ENCODE measurements around the gene PARD3B. TPM values are rescaled to one million over a fixed set of nuclear protein-coding genes. Genes with fewer than 3 reads are reported as not detected.

PARD3B gene
- total RNA-seq, 4 donors from 2014 or later: 21.8 to 85.6 (median 36.1) TPM

GRCh38 chr2:204795156-204795555 is 249.9 kb downstream of the PARD3B start:
- intact Hi-C loops (cut with DNase I; ENCODE audit: low total_unique reads): no loop called here
- no peak overlapping the region for H3K4me3 ChIP-seq
- H3K36me3 ChIP-seq: no peaks in the 10 kb centered on the region
- no peaks in the 10 kb centered on the region for H3K4me1 ChIP-seq
- H3K27me3 ChIP-seq: no peaks in the 10 kb centered on the region
- H3K27ac ChIP-seq: no peak overlapping the region
- H3K9me3 ChIP-seq: no peaks in the 10 kb centered on the region
- no peak for TF ChIP-seq POLR2A (IDR thresholded peaks at IDR 0.05)
- TF ChIP-seq, protein P1, sequence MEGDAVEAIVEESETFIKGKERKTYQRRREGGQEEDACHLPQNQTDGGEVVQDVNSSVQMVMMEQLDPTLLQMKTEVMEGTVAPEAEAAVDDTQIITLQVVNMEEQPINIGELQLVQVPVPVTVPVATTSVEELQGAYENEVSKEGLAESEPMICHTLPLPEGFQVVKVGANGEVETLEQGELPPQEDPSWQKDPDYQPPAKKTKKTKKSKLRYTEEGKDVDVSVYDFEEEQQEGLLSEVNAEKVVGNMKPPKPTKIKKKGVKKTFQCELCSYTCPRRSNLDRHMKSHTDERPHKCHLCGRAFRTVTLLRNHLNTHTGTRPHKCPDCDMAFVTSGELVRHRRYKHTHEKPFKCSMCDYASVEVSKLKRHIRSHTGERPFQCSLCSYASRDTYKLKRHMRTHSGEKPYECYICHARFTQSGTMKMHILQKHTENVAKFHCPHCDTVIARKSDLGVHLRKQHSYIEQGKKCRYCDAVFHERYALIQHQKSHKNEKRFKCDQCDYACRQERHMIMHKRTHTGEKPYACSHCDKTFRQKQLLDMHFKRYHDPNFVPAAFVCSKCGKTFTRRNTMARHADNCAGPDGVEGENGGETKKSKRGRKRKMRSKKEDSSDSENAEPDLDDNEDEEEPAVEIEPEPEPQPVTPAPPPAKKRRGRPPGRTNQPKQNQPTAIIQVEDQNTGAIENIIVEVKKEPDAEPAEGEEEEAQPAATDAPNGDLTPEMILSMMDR (IDR thresholded peaks at IDR 0.05): no peak
- no peak for DNase-seq

- TF ChIP-seq, protein P1 (IDR thresholded peaks at IDR 0.05): no peak
- no peak for TF ChIP-seq POLR2A (IDR thresholded peaks at IDR 0.05)
- Histone ChIP-seq H3K27me3 (no peaks in the 10 kb centered on the region), H3K4me1 (no peaks in the 10 kb centered on the region), H3K9me3 (no peaks in the 10 kb centered on the region), H3K27ac (no peak overlapping the region), H3K4me3 (no peak overlapping the region), H3K36me3 (no peaks in the 10 kb centered on the region)
- no peak for DNase-seq
- intact Hi-C loops (cut with DNase I; ENCODE audit: low total_unique reads): no loop called here
Observed at GRCh38 chr2:204796581-204796980, 251.3 kb downstream of the PARD3B start.

DNA sequence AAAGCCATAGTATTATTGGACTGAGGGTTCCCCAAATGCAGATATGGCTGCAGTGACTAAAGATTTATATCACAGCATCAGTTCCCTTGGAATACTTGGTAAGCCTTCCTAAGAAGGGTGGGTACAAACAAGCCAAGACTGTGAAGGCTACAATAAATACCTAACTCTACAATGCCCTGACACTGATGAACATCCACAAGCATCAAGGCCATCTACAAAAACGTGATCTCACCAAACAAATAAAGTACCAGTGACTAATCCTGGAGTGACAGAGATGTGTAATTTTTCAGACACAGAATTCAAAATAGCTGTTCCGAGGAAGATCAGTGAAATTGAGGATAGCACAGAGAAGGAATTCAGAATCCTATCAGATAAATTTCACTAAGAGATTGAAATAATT is 254.5 kb downstream of the PARD3B start:
- H3K4me3 ChIP-seq: no peak overlapping the region
- no peaks in the 10 kb centered on the region for H3K9me3 ChIP-seq
- H3K27me3 ChIP-seq: no peaks in the 10 kb centered on the region
- intact Hi-C loops (cut with DNase I; ENCODE audit: low total_unique reads): no loop called here
- H3K36me3 ChIP-seq: no peaks in the 10 kb centered on the region
- TF ChIP-seq, protein P1 (IDR thresholded peaks at IDR 0.05): no peak
- no peak for TF ChIP-seq POLR2A (IDR thresholded peaks at IDR 0.05)
- no peaks in the 10 kb centered on the region for H3K4me1 ChIP-seq
- H3K27ac ChIP-seq: no peak overlapping the region
- DNase-seq: no peak

DNA sequence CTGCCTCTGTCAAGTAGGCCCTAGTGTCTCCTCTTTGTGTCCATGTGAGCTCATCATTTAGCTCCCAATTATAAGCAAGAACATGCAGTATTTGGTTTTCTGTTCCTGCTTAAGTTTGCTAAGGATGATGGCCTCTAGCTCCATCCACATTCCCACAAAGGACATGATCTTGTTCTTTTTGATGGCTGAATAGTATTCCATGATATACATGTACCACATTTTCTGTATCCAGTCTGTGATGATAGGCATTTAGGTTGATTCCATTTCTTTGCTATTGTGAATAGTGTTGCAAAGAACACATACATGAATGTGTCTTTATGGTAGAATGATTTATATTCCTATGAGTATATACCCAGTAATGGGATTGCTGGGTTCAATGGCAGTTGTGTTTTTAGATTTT is 263.2 kb downstream of the PARD3B start:
- Histone ChIP-seq H3K27ac (no peak overlapping the region), H3K4me3 (no peak overlapping the region), H3K4me1 (no peaks in the 10 kb centered on the region), H3K27me3 (no peaks in the 10 kb centered on the region), H3K36me3 (no peaks in the 10 kb centered on the region), H3K9me3 (peaks cover 0 to 16% of the 10 kb centered on the region in 2 donors)
- no peak for DNase-seq
- no peak for TF ChIP-seq POLR2A (IDR thresholded peaks at IDR 0.05)
- TF ChIP-seq, protein P1 (IDR thresholded peaks at IDR 0.05): no peak
- intact Hi-C loops (cut with DNase I; ENCODE audit: low total_unique reads): no loop called here

- H3K4me3 ChIP-seq: no peak overlapping the region
- no peaks in the 10 kb centered on the region for H3K4me1 ChIP-seq
- no peak for TF ChIP-seq POLR2A (IDR thresholded peaks at IDR 0.05)
- TF ChIP-seq, protein P1 (IDR thresholded peaks at IDR 0.05): no peak
- H3K27ac ChIP-seq: no peak overlapping the region
- no peaks in the 10 kb centered on the region for H3K27me3 ChIP-seq
- H3K36me3 ChIP-seq: no peaks in the 10 kb centered on the region
- H3K9me3 ChIP-seq: no peaks in the 10 kb centered on the region
- DNase-seq: no peak
- intact Hi-C loops (cut with DNase I; ENCODE audit: low total_unique reads): no loop called here
Observed at GRCh38 chr2:204824751-204825453, 279.6 kb downstream of the PARD3B start.
